AG04450 (cell line): ENCODE results near the gene PPFIA1. TPM values are rescaled to one million over a fixed set of nuclear protein-coding genes. Genes with fewer than 3 reads are reported as not detected.

Experiments used
- CTCF ChIA-PET: fragments of 300-600, 350-600 bp; formaldehyde crosslinking; extraction: SDS; loops from one replicate; lab custom pipeline; 2022; ENCODE audit warnings: antibody characterized with exemption, inconsistent platforms; lab: Charles Lee
- POLR2A ChIA-PET: fragments of 350-600 bp; formaldehyde crosslinking; extraction: SDS; loops from one replicate; lab custom pipeline; 2021; ENCODE audit warnings: antibody characterized with exemption, inconsistent platforms; lab: Yijun Ruan, JAX
- DNase-seq: peaks from one replicate; pipeline ENCODE4 v3.0.0-alpha.2; 2011; ENCODE audit warnings: low read depth, low spot score
- H3K27ac ChIP-seq: one replicate; pipeline ENCODE4 v1.5.1; 2012; ENCODE audit warnings: low read depth, low read length, control low read depth
- H3K27me3 ChIP-seq: one replicate; pipeline ENCODE4 v1.6.0; 2012; ENCODE audit warnings: low read length; ENCODE audit not compliant: control insufficient read depth, insufficient read depth
- H3K4me3 ChIP-seq: 2 replicates; pipeline ENCODE4 v1.5.1; 2011; ENCODE audit warnings: mild to moderate bottlenecking, low read depth, low read length, control low read depth
- H3K9me3 ChIP-seq: 2 replicates; pipeline ENCODE4 v1.5.1; 2012; ENCODE audit warnings: low read length; ENCODE audit not compliant: control insufficient read depth, insufficient read depth
- polyA plus RNA-seq: library from polyadenylated mRNA; depleted of rRNA; stranded (reverse); fragments of >200 nt; gene quantifications from 2 replicates; pipeline ENCODE4 v1.2.3, GENCODE V29; 2011
- TF ChIP-seq, protein P1 (sequence below): IDR thresholded peaks from 2 replicates; pipeline ENCODE4 v1.5.1; 2011; ENCODE audit warnings: low read depth, low read length, control low read depth, inconsistent platforms

PPFIA1 gene
- polyA plus RNA-seq, 1 experiment: 39.9 TPM

DNA sequence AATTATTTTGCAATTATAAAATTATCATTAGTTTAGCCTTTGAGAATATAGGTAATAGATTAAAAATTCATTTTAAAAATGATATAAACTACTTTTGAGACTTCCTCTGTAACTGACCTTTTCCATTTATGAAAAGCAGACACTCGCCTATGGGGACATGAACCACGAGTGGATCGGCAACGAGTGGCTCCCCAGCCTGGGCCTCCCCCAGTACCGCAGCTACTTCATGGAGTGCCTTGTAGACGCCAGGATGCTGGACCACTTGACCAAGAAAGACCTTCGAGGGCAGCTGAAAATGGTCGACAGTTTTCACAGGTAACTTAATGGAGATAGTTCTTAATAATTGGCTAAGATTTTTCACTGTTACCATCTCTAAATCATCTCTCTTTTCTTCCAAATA lies 101.6 kb downstream of the PPFIA1 start:
- ChIA-PET CTCF (no interaction called here), POLR2A (no interaction called here)
- no peak overlapping the region for H3K27ac ChIP-seq
- no peaks in the 10 kb centered on the region; the same call in 1 of the 2 replicates for H3K9me3 ChIP-seq
- TF ChIP-seq, protein P1, sequence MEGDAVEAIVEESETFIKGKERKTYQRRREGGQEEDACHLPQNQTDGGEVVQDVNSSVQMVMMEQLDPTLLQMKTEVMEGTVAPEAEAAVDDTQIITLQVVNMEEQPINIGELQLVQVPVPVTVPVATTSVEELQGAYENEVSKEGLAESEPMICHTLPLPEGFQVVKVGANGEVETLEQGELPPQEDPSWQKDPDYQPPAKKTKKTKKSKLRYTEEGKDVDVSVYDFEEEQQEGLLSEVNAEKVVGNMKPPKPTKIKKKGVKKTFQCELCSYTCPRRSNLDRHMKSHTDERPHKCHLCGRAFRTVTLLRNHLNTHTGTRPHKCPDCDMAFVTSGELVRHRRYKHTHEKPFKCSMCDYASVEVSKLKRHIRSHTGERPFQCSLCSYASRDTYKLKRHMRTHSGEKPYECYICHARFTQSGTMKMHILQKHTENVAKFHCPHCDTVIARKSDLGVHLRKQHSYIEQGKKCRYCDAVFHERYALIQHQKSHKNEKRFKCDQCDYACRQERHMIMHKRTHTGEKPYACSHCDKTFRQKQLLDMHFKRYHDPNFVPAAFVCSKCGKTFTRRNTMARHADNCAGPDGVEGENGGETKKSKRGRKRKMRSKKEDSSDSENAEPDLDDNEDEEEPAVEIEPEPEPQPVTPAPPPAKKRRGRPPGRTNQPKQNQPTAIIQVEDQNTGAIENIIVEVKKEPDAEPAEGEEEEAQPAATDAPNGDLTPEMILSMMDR: no peak
- H3K4me3 ChIP-seq: no peak overlapping the region
- no peaks in the 10 kb centered on the region for H3K27me3 ChIP-seq
- no peak for DNase-seq

DNA sequence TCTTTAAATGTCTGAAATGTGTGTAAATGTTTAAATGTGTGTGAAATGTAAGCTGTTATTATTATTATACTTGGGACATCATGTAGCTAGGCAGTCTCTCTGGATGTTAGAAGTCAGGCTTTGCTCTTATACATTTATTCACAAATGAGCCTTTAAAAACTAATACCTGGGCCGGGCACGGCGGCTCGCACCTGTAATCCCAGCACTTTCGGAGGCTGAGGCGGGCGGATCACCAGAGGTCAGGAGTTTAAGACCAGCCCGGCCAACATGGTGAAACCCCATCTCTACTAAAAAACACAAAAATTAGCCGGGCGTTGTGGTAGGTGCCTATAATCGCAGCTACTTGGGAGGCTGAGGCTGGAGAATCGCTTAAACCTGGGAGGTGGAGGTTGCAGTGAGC lies 106.1 kb downstream of the PPFIA1 start:
- POLR2A ChIA-PET: no interaction called here
- no peaks in the 10 kb centered on the region for H3K9me3 ChIP-seq
- CTCF ChIA-PET: no interaction called here
- no peaks in the 10 kb centered on the region for H3K27me3 ChIP-seq
- H3K27ac ChIP-seq: no peak overlapping the region
- no peak for DNase-seq
- H3K4me3 ChIP-seq: no peak overlapping the region
- TF ChIP-seq, protein P1: no peak

DNA sequence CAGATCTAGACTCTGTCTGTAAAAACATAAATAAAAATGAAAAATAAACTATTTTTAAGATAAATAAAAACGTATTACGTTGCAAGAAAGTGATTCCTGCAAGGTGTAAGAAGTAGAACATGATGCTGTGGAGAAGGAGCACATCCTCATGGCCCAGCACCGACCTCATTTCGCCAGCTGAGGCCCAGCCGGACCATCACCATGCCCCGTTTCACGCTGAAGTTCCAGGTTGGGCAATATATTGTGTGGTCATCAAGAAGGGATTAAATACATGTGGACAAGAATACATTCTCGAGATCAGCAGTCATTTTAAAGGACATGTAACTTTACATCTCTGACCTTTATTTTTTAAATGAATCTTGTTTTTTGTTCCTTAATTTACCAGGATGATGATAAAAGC lies 107.2 kb downstream of the PPFIA1 start:
- Histone ChIP-seq H3K27ac (no peak overlapping the region), H3K9me3 (no peaks in the 10 kb centered on the region), H3K27me3 (no peaks in the 10 kb centered on the region), H3K4me3 (no peak overlapping the region)
- POLR2A ChIA-PET: no interaction called here
- DNase-seq: no peak
- TF ChIP-seq, protein P1: no peak
- CTCF ChIA-PET: no interaction called here

DNA sequence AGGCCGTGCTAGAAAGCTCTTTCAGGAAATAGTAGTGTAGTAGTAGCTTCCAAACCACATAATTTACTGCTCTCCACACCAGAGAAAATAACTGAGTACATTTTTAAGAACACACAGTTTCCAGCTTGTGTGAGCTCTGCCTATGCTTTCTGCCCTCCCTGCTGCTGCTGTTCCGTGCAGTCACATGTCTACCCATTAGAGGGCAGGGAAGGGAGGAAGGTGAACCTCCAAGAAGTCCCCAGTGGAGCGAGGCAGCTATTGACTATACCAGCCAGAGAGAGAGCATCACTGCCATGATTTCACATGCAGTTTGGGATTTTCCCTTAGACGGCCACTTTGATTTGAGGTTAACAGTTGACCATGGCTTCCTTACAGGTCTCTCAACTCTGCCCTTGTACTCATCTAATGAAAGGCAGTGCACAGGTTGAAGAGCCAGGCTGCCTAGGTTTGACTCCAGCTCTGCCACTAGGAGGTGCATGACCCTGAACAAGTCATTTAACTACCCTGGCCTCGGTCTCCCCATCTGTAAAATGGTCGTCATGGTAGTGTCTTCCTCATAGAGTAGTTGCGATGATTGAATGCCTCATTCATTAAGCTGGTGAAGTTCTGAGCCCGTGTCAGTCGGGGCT lies 108.1 kb downstream of the PPFIA1 start:
- Histone ChIP-seq H3K9me3 (no peaks in the 10 kb centered on the region), H3K27me3 (no peaks in the 10 kb centered on the region), H3K4me3 (no peak overlapping the region), H3K27ac (no peak overlapping the region)
- POLR2A ChIA-PET: no interaction called here
- DNase-seq: no peak
- TF ChIP-seq, protein P1: peak; percentile 27
- CTCF ChIA-PET: no interaction called here

DNA sequence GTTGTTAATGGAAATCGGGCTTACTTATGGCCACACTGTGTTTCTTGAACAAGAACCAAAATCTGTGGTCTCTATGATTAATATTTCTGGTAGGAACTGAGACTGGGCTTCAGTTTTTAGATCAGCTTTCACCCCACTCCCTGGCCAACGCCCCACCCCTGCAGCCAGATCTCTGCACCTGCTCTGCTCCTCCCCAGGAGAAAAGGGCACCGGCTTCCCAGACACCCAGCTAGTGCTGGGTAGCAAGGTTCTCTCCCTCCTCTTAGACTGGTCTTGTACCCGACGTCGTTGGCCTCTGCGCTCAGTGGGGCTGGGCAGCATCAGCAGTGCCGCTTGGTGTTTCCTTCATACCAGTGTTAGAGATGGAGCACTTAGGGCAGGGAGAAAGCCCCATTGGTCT lies 110.9 kb downstream of the PPFIA1 start:
- H3K27me3 ChIP-seq: no peaks in the 10 kb centered on the region
- no peak overlapping the region for H3K4me3 ChIP-seq
- TF ChIP-seq, protein P1: no peak
- POLR2A ChIA-PET: interaction anchor here (1.2 to 2.4 kb wide), 2 partner anchors 17 to 43 kb away, joined by 3 to 17 read pairs; partner anchors contain the start of gene CTTN
- no peaks in the 10 kb centered on the region for H3K9me3 ChIP-seq
- CTCF ChIA-PET: no interaction called here
- no peak for DNase-seq
- peak overlapping the region; percentile 84 for H3K27ac ChIP-seq
